ENCODE results near the gene FXYD5.
"Not testable (repeated sequence)": the region's sequence is repeated elsewhere in the genome, so short reads cannot be mapped to it uniquely, and the experiment has no call there.

DNA sequence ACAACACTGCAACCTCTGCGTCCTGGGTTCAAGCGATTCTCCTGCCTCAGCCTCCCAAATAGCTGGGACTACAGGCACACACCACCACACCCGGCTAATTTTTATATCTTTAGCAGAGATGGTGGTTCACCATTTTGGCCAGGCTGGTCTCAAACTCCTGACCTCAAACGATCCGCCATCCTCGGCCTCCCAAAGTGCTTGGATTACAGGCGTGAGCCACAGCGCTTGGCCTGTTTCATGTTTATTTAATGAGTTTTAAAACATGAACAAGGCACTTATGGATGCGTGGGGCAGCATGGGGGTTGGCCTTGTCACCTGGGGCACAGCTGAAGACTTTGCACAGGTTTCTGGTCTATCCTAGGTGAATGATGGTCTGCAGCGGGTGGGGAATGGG is 1.4 kb upstream of the FXYD5 start:
- not testable (repeated sequence) for TF ChIP-seq POLR2A, POLR2AphosphoS5, EP300 (IDR thresholded peaks at IDR 0.05)
- TF ChIP-seq, protein P1, sequence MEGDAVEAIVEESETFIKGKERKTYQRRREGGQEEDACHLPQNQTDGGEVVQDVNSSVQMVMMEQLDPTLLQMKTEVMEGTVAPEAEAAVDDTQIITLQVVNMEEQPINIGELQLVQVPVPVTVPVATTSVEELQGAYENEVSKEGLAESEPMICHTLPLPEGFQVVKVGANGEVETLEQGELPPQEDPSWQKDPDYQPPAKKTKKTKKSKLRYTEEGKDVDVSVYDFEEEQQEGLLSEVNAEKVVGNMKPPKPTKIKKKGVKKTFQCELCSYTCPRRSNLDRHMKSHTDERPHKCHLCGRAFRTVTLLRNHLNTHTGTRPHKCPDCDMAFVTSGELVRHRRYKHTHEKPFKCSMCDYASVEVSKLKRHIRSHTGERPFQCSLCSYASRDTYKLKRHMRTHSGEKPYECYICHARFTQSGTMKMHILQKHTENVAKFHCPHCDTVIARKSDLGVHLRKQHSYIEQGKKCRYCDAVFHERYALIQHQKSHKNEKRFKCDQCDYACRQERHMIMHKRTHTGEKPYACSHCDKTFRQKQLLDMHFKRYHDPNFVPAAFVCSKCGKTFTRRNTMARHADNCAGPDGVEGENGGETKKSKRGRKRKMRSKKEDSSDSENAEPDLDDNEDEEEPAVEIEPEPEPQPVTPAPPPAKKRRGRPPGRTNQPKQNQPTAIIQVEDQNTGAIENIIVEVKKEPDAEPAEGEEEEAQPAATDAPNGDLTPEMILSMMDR (IDR thresholded peaks at IDR 0.05), result not testable (repeated sequence)

All from stomach (tissue), 4 donors.